Measurements from ENCODE around the gene LINC01488. TPM values are rescaled to one million over a fixed set of nuclear protein-coding genes. Genes with fewer than 3 reads are reported as not detected.

Gene LINC01488
- total and polyA plus RNA-seq, 10 of the 15 experiments (the other 5 are each of a cell fraction or from before 2014, with no cell fraction given), result not detected

DNA sequence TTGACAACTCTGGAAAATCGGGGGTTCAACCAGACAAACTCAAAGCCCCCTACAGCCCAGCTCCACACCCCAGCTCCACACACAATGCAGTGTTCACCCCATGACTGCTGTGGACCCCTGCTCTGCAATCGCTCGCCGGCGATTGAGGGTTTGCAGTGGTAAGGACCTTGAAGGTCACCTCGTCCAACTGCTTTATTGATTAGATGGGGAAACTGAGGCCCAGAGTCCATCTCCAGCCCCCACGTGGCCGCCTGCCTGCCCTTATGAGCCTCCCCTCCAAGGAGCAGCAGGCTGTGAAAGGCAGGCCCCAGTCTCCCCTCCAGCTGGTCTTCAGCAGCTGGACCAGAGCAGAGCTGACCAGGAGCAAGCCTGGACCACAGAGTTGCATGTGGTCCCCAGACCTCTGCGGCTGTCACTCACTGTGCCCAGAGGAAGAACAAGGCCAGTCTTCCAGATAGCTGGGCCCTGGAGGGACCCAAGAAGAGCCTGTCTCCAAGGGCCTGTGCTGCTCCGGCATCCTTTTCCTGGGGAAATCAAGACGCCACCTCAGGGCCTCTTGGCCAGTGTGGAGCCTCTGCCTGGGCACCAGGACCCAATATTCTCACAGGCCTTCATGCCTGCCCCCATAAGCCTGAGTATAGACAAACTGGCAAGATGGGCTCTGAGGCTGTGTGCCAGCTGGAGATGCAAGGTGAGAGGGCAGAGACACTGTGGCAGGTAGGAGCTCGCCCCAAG is 8.8 kb upstream of the LINC01488 start:
- no TSS peak for BruUV-seq (replicated peaks)
- POLR2A ChIA-PET, result no interaction called here
- no peaks in the 10 kb centered on the region for H3K79me2 ChIP-seq (ENCODE audit: control insufficient read depth, insufficient read depth, low read length)
- SMC1A ChIA-PET (ENCODE audit: uncharacterized antibody, unreplicated experiment), result no interaction called here
- ATAC-seq (no peak), DNase-seq (ENCODE audit: low read depth, low spot score) (no peak), FAIRE-seq (no peak)
- WGBS (ENCODE audit: insufficient coverage, insufficient replicate concordance, low lambda C conversion rate, missing lambda C conversion rate), result 44% methylated on average over 12 of the region's 12 CpGs
- H3K4me2 ChIP-seq (ENCODE audit: control insufficient read depth, insufficient read depth), result no peak overlapping the region
- peaks cover 0 to 2% of the 10 kb centered on the region in 2 experiments; a peak in 1 of 4 replicates for H3K27me3 ChIP-seq (replicated peaks in 1 of 2; ENCODE audit: control insufficient read depth in 2 of 2, insufficient read depth in 2 of 2, low read length in 1 of 2)
- peaks cover 4% of the 10 kb centered on the region for H3K4me1 ChIP-seq (ENCODE audit: control insufficient read depth, insufficient read depth, low read length)
- TF ChIP-seq GABPA (IDR thresholded peaks at IDR 0.05; ENCODE audit: low read depth) (no peak), CTCF (IDR thresholded peaks at IDR 0.05 in 2 of 3, conservative IDR thresholded peaks at IDR 0.05 in 1 of 3; ENCODE audit: control insufficient read depth in 2 of 3, extremely low read depth in 1 of 3, insufficient read depth in 1 of 3, low read depth in 3 of 3, low read length in 3 of 3) (no peak), PAX5 (IDR thresholded peaks at IDR 0.05; ENCODE audit: borderline replicate concordance, low read depth, low read length) (no peak), CREB1 (IDR thresholded peaks at IDR 0.05; ENCODE audit: low read depth) (no peak), MYB (IDR thresholded peaks at IDR 0.05; ENCODE audit: borderline replicate concordance, low read depth, low read length) (no peak), SMAD5 (IDR thresholded peaks at IDR 0.05; ENCODE audit: low read depth) (no peak), NKRF (conservative IDR thresholded peaks at IDR 0.05) (no peak), RB1 (IDR thresholded peaks at IDR 0.05; ENCODE audit: borderline replicate concordance) (no peak), SREBF2 (IDR thresholded peaks at IDR 0.05; ENCODE audit: low read length) (no peak), POU2F2 (IDR thresholded peaks at IDR 0.05; ENCODE audit: borderline replicate concordance, low read depth, low read length) (no peak), ZNF207 (IDR thresholded peaks at IDR 0.05; ENCODE audit: borderline replicate concordance) (no peak), SIX5 (IDR thresholded peaks at IDR 0.05; ENCODE audit: low read depth, low read length, severe bottlenecking) (no peak), SUZ12 (IDR thresholded peaks at IDR 0.05; ENCODE audit: unreplicated experiment) (no peak), CREM (IDR thresholded peaks at IDR 0.05; ENCODE audit: low read depth) (no peak), NFYB (IDR thresholded peaks at IDR 0.05; ENCODE audit: insufficient read depth, low read depth, low read length) (no peak), TAF1 (IDR thresholded peaks at IDR 0.05; ENCODE audit: borderline replicate concordance, low read depth, low read length) (no peak), CHD4 (IDR thresholded peaks at IDR 0.05) (no peak)
- H4K20me1 ChIP-seq (ENCODE audit: control insufficient read depth, insufficient read depth), result no peaks in the 10 kb centered on the region
- no peak overlapping the region for H3K4me3 ChIP-seq
- H3K9me3 ChIP-seq (replicated peaks; ENCODE audit: control insufficient read depth, insufficient read depth, low read length), result peaks cover 2% of the 10 kb centered on the region; the same call in 1 of the 3 replicates
- RAD21 ChIA-PET (ENCODE audit: unreplicated experiment), result no interaction called here
- intact Hi-C loops (cut with micrococcal nuclease; ENCODE audit: unreplicated experiment) (no loop called here), in situ Hi-C loops (cut with MboI) (no loop called here)
- CTCF ChIA-PET, result no interaction called here
- H3K9ac ChIP-seq (ENCODE audit: control insufficient read depth, insufficient read depth, low read length), result no peak overlapping the region
- H3K36me3 ChIP-seq (ENCODE audit: control insufficient read depth in 2 of 2, insufficient read depth in 2 of 2, low read length in 1 of 2), result no peaks in the 10 kb centered on the region
- H2AFZ ChIP-seq (ENCODE audit: control insufficient read depth, low read depth, low read length), result no peak overlapping the region
- H3K27ac ChIP-seq (ENCODE audit: control insufficient read depth, insufficient read depth), result no peak overlapping the region
